ENCODE data around the gene OLA1. TPM values are rescaled to one million over a fixed set of nuclear protein-coding genes. Genes with fewer than 3 reads are reported as not detected.

Gene OLA1
- total RNA-seq, 1 experiment from 2014 or later = 263 TPM

DNA sequence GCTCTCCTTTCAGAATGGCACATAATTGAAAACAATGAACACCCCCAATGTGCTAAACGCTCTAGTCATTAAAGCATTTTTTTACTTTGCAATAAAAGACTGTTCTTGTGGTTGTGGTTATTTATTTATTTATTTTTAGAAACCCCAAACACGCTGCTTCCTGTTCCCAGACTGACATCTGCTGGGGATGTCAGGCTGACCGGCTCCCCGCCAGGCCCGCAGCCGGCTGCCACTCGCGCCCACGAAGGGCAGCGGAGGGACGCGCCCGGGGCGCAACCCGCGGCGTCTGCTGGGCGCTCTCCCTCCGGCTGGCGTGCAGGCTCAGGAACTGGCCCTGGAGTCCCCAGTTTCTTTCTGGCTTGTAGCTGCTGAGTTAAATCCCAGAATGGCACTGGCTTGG is 200.1 kb downstream of the OLA1 start:
- no peak for DNase-seq
- no TSS peak for BruUV-seq (replicated peaks)
- TF ChIP-seq EZH2 (IDR thresholded peaks at IDR 0.05; ENCODE audit: low read depth) = no peak
- TF ChIP-seq, protein P1, sequence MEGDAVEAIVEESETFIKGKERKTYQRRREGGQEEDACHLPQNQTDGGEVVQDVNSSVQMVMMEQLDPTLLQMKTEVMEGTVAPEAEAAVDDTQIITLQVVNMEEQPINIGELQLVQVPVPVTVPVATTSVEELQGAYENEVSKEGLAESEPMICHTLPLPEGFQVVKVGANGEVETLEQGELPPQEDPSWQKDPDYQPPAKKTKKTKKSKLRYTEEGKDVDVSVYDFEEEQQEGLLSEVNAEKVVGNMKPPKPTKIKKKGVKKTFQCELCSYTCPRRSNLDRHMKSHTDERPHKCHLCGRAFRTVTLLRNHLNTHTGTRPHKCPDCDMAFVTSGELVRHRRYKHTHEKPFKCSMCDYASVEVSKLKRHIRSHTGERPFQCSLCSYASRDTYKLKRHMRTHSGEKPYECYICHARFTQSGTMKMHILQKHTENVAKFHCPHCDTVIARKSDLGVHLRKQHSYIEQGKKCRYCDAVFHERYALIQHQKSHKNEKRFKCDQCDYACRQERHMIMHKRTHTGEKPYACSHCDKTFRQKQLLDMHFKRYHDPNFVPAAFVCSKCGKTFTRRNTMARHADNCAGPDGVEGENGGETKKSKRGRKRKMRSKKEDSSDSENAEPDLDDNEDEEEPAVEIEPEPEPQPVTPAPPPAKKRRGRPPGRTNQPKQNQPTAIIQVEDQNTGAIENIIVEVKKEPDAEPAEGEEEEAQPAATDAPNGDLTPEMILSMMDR (conservative IDR thresholded peaks at IDR 0.05) = no peak
- no peaks in the 10 kb centered on the region for H3K27me3 ChIP-seq (ENCODE audit: insufficient read depth, low read depth)
- no peaks in the 10 kb centered on the region for H3K9me2 ChIP-seq (ENCODE audit: insufficient read depth)
- no peak overlapping the region for H3K4me3 ChIP-seq
- H3K4me2 ChIP-seq = no peak overlapping the region
- H3K36me3 ChIP-seq (ENCODE audit: low read depth) = no peaks in the 10 kb centered on the region
- no peak overlapping the region for H2AFZ ChIP-seq
- H3K4me1 ChIP-seq (replicated peaks; ENCODE audit: insufficient read depth) = peaks cover 21% of the 10 kb centered on the region
- H3K79me2 ChIP-seq (ENCODE audit: low read depth) = no peaks in the 10 kb centered on the region
- intact Hi-C loops (cut with micrococcal nuclease; ENCODE audit: unreplicated experiment) = loop anchor here (10.0 kb wide), 2 partner anchors 143 to 293 kb away; no protein-coding TSS in a partner anchor
- no peaks in the 10 kb centered on the region for H4K20me1 ChIP-seq (ENCODE audit: insufficient read depth)
- ChIA-PET CTCF (interaction anchor here (0.6 kb wide), 1 partner anchor 10 kb away, joined by 6 read pairs; no protein-coding TSS in a partner anchor), POLR2A (ENCODE audit: unreplicated experiment) (no interaction called here)
- no peak overlapping the region for H3K27ac ChIP-seq
- H3K9me3 ChIP-seq (ENCODE audit: insufficient read depth, low read depth) = no peaks in the 10 kb centered on the region
- peaks cover 9% of the 10 kb centered on the region; the same call in 1 of the 2 replicates for H3F3A ChIP-seq (ENCODE audit: insufficient read depth, low read depth)

DNA sequence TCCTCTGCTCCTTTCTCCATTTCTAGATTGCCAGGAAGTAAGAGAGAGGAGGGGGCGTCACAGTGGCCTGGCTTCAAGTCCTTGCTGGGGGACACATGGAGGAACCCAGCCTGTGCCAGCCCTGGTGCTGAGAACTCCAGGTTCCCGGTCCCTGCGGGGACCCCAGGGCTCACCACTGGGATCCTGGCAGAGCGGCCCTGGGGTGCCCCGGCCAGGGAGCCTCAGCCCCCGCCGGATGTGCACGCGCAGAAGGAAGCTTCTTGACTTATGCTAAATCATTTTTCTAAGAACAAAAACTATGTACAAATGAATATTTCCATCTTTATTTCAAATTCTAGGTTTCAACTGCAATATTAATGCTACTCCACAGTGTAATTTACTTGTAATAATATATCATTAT is 200.6 kb downstream of the OLA1 start:
- Histone ChIP-seq H4K20me1 (ENCODE audit: insufficient read depth) (no peaks in the 10 kb centered on the region), H3K9me3 (ENCODE audit: insufficient read depth, low read depth) (no peaks in the 10 kb centered on the region), H3K79me2 (ENCODE audit: low read depth) (no peaks in the 10 kb centered on the region), H2AFZ (no peak overlapping the region), H3K27ac (no peak overlapping the region), H3K4me2 (no peak overlapping the region), H3K4me3 (no peak overlapping the region), H3K9me2 (ENCODE audit: insufficient read depth) (no peaks in the 10 kb centered on the region), H3F3A (ENCODE audit: insufficient read depth, low read depth) (peaks cover 9% of the 10 kb centered on the region; the same call in 1 of the 2 replicates), H3K4me1 (replicated peaks; ENCODE audit: insufficient read depth) (peaks cover 18% of the 10 kb centered on the region), H3K36me3 (ENCODE audit: low read depth) (no peaks in the 10 kb centered on the region), H3K27me3 (ENCODE audit: insufficient read depth, low read depth) (no peaks in the 10 kb centered on the region)
- POLR2A ChIA-PET (ENCODE audit: unreplicated experiment) = no interaction called here
- no peak for DNase-seq
- CTCF ChIA-PET = no interaction called here
- intact Hi-C loops (cut with micrococcal nuclease; ENCODE audit: unreplicated experiment) = loop anchor here (10.0 kb wide), 2 partner anchors 143 to 293 kb away; no protein-coding TSS in a partner anchor
- TF ChIP-seq, protein P1 (conservative IDR thresholded peaks at IDR 0.05) = no peak
- TF ChIP-seq EZH2 (IDR thresholded peaks at IDR 0.05; ENCODE audit: low read depth) = no peak
- no TSS peak for BruUV-seq (replicated peaks)

DNA sequence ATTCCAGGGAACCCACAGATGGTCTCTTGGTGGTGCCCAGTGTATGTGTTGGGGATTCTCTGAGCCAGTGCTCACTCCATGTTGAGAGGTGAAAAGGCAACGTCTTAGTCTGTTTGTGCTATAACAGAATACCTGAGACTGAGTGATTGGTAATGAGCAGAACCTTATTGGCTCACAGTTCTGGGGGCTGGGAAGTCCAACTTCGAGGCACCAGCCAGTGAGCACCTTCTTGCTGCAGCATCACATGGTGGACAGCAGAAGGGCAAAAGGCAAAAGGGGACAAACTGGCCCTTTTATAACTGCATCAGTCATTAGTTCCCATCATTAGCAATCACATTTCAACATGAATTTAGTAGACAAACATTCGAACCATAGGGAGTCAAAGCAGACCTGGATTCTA is 202.2 kb downstream of the OLA1 start:
- peaks cover under 1% of the 10 kb centered on the region; the same call in 1 of the 2 replicates for H3K9me2 ChIP-seq (ENCODE audit: insufficient read depth)
- ChIA-PET CTCF (interaction anchor here (0.6 kb wide), 2 partner anchors 23 to 121 kb away, joined by 3 to 7 read pairs; no protein-coding TSS in a partner anchor), POLR2A (ENCODE audit: unreplicated experiment) (no interaction called here)
- no TSS peak for BruUV-seq (replicated peaks)
- H3F3A ChIP-seq (ENCODE audit: insufficient read depth, low read depth) = no peaks in the 10 kb centered on the region
- DNase-seq = no peak
- H3K4me2 ChIP-seq = no peak overlapping the region
- no peaks in the 10 kb centered on the region for H3K27me3 ChIP-seq (ENCODE audit: insufficient read depth, low read depth)
- no peaks in the 10 kb centered on the region for H3K9me3 ChIP-seq (ENCODE audit: insufficient read depth, low read depth)
- H3K4me1 ChIP-seq (replicated peaks; ENCODE audit: insufficient read depth) = peaks cover 2% of the 10 kb centered on the region
- H4K20me1 ChIP-seq (ENCODE audit: insufficient read depth) = no peaks in the 10 kb centered on the region
- no peak overlapping the region for H3K27ac ChIP-seq
- H2AFZ ChIP-seq = no peak overlapping the region
- H3K79me2 ChIP-seq (ENCODE audit: low read depth) = no peaks in the 10 kb centered on the region
- no peak overlapping the region for H3K4me3 ChIP-seq
- no peaks in the 10 kb centered on the region for H3K36me3 ChIP-seq (ENCODE audit: low read depth)
- no peak for TF ChIP-seq EZH2 (IDR thresholded peaks at IDR 0.05; ENCODE audit: low read depth)
- TF ChIP-seq, protein P1 (conservative IDR thresholded peaks at IDR 0.05) = no peak
- intact Hi-C loops (cut with micrococcal nuclease; ENCODE audit: unreplicated experiment) = loop anchor here (10.0 kb wide), 2 partner anchors 141 to 291 kb away; no protein-coding TSS in a partner anchor

All from PC-9 (cell line).